GM12864 (cell line): ENCODE data around the gene LCN6.

ENCODE experiments used
- DNase-seq: peaks from one replicate; pipeline ENCODE4 v3.0.0-alpha.2; 2011; ENCODE audit warnings: low read depth
- H3K4me3 ChIP-seq: 2 replicates; pipeline ENCODE4 v1.5.1; 2011; ENCODE audit warnings: mild to moderate bottlenecking, low read depth, low read length, control low read depth
- TF ChIP-seq, protein P1 (sequence below): IDR thresholded peaks from 2 replicates; pipeline ENCODE4 v1.5.1; 2011; ENCODE audit warnings: low read depth, mild to moderate bottlenecking, moderate library complexity, low read length, control low read depth, inconsistent platforms; ENCODE audit errors: missing control alignments

Gene LCN6

DNA sequence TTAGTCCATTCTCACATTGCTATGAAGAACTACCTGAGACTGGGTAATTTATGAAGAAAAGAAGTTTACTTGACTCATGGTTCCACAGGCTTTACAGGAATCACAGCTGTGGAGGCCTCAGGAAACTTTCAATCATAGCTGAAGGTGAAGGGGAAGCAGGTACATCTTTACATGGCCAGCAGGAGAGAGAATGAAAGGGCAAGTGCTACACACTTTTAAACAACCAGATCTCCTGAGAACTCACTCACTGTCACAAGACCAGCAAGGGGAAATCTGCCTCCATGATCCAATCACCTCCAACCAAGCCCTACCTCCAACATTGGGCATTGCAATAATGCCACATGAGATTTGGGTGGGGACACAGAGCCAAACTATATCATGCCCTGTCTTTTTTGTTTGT, 3.5 kb upstream of the LCN6 start:
- DNase-seq, result no peak
- TF ChIP-seq, protein P1, sequence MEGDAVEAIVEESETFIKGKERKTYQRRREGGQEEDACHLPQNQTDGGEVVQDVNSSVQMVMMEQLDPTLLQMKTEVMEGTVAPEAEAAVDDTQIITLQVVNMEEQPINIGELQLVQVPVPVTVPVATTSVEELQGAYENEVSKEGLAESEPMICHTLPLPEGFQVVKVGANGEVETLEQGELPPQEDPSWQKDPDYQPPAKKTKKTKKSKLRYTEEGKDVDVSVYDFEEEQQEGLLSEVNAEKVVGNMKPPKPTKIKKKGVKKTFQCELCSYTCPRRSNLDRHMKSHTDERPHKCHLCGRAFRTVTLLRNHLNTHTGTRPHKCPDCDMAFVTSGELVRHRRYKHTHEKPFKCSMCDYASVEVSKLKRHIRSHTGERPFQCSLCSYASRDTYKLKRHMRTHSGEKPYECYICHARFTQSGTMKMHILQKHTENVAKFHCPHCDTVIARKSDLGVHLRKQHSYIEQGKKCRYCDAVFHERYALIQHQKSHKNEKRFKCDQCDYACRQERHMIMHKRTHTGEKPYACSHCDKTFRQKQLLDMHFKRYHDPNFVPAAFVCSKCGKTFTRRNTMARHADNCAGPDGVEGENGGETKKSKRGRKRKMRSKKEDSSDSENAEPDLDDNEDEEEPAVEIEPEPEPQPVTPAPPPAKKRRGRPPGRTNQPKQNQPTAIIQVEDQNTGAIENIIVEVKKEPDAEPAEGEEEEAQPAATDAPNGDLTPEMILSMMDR, result no peak

DNA sequence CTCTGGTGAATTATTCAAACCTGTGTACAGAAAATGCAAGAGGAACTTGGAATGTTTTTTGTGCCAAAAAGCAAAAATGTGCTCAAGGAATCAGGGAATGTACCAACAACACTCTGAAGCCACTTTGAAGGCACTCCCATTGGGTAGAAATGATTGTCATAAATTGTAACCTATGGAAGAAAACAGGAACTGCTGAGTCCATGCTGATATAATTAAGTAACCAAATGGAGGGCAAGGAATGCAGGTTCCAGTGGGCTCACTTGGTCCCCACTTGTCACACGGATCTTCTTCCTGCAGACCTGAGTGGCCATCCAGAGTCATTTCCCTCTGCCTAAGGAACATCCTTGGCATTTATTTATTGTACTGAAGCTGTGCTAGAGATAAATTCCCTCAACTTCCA, 2.9 kb upstream of the LCN6 start:
- H3K4me3 ChIP-seq, result no peak overlapping the region
- TF ChIP-seq, protein P1, result no peak
- no peak for DNase-seq

More for the DNA sequence above, 3.5 kb upstream of the LCN6 start:
- no peak overlapping the region for H3K4me3 ChIP-seq

DNA sequence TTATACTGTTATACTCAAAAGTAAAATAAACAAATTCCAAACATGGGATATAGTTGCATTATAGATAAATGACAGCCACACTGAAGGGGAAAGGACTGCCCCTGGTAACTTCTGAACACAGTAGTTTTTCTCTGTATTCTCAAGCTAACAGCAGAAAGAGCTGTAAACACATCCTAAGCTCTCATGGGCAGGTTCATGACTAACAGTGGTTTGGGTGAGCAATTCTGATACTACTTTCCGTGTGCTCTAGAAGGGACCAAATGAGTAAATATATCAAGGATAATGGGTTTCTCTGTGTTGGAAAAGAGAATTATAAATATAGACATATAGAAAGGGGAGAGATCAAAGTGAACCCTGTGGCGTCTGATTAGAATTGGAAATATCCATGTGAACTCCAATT, 2.2 kb upstream of the LCN6 start:
- DNase-seq, result no peak
- no peak overlapping the region for H3K4me3 ChIP-seq
- TF ChIP-seq, protein P1, result no peak

DNA sequence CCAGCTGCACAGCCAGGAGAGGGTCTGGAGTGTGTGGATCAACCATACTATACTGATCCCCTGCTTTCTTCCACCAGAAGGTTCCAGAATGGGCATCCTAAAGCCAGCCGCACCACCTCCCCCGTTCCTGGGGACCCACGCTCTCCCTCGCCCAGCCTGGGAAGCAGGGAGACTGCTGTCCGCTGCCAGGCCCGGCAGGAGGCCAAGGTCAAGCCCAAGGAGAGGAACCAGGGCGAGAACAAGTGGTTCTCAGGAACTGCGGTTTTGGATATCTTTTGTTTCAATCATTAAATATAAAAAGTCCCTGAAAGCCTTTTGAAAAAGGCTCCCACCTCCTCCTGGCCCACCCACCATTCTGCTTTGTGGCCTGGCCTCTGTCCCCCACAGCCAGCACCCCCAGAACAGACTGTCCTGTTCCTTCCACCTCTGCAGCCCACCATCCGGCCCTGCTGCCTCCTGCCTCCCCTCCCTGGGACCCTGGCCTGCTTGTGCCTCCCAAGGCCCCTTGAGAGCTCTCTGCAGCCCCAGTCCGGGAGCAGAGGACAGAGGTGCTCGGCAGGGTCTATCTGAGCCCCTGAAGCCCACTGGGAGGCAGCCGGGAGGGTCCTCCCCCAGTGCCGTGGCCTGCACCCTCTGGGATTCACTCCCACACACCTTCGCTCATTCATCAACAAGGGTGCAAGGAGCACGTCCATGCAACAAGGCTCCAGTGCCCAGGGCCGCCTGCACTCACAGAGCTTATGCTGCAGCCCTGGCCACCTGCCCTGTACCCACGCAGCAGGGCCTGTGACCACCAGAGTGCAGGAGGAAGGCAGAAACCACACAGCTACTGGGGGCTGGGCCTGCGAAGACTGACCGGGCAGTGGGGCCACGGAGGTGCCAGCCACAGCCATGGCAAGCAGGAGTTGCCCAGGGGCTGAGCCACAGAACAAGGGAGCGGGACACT, 614 bp upstream of the LCN6 start:
- TF ChIP-seq, protein P1, result no peak
- no peak overlapping the region for H3K4me3 ChIP-seq
- no peak for DNase-seq

DNA sequence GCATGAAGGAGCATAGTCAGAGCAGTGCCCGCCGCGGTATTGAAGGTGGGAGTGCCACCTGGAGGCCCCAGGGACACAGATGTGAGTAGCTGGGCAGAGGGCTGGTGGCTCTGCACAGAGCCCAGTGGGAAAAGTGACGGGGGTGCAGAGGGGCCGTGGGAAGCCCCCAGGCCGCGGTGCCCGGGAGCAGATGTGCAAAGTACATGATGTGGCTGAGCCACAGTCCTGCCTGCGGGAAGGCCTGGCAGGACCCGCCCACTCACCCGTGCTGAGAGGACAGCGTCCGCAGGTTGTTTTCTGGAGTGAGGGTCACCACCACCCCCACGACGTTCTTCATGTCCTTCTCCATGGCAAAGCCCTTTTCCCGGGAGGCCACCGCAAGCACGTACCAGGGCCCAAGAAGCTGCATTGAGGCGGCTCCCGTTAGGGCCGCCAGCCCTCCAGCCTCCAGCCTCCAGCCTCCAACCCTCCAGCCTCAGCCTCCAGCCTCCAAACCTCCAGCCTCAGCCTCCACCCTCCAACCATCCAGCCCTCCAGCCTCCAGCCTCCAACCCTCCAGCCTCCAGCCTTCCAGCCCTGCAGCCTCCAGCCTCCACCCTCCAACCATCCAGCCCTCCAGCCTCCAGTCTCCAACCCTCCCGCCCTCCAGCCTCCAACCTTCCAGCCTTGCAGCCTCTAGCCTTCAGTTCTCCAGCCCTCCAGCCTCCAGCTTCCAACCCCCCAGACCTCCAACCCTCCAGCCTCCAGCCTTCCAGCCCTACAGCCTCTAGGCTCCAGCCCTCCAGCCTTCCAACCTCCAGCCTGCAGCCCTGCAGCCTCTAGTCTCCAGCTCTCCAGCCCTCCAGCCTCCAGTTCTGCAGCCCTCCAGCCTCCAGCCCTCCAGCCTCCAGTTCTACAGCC, 914 bp downstream of the LCN6 start:
- H3K4me3 ChIP-seq, result no peak overlapping the region
- DNase-seq, result no peak
- TF ChIP-seq, protein P1, result no peak

DNA sequence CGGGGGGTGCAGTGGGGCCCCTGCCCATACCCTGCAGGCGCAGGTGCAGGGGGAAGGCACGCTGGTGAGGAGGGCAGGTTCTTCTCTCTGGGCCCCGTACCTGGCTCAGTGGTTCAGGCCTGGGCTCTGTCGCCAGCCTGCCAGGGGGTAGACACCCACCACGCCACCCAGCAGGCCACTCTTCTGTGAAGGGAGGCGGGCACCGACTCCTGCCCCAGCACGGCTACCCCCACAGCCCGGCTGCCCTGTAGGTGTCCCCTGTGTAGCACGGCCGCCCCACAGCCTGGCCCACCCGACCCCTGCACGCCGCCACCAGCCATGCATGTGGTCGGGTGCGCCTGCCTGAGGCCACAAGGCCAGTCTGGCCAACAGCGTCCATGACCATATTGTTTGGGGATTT, 1.7 kb downstream of the LCN6 start:
- DNase-seq, result no peak
- H3K4me3 ChIP-seq, result no peak overlapping the region
- TF ChIP-seq, protein P1, result no peak
